Measurements from ENCODE around the gene ATP11C.

The ATP11C gene

GRCh38 chrX:139823806-139824205 lies 109.0 kb downstream of the ATP11C start:
- TF ChIP-seq CTCF (IDR thresholded peaks at IDR 0.05; ENCODE audit: low read depth, low read length, poor library complexity, severe bottlenecking) (no peak), EZH2phosphoT487 (IDR thresholded peaks at IDR 0.05; ENCODE audit: borderline replicate concordance, low read length) (no peak)
- H3K79me2 ChIP-seq (ENCODE audit: control insufficient read depth, low read length), result no peaks in the 10 kb centered on the region
- H3K9me2 ChIP-seq (replicated peaks; ENCODE audit: control insufficient read depth, low read length), result no peaks in the 10 kb centered on the region
- no peaks in the 10 kb centered on the region for H4K20me1 ChIP-seq (ENCODE audit: control insufficient read depth, insufficient read depth, low read depth, low read length)
- H3K4me3 ChIP-seq (ENCODE audit: low read length), result no peak overlapping the region
- no peaks in the 10 kb centered on the region for H3F3A ChIP-seq (ENCODE audit: control insufficient read depth, insufficient read depth)
- H3K27me3 ChIP-seq (ENCODE audit: control insufficient read depth, low read length), result no peaks in the 10 kb centered on the region
- no peaks in the 10 kb centered on the region; the same call in 1 of the 2 replicates for H3K36me3 ChIP-seq (ENCODE audit: control insufficient read depth, low read length)
- no peak overlapping the region for H3K4me2 ChIP-seq (ENCODE audit: low read length)
- H3K4me1 ChIP-seq (ENCODE audit: control insufficient read depth, low read length), result peaks cover 10% of the 10 kb centered on the region
- H3K27ac ChIP-seq (ENCODE audit: low read depth, low read length), result no peak overlapping the region
- no peaks in the 10 kb centered on the region for H3K9me3 ChIP-seq (ENCODE audit: control insufficient read depth, insufficient read depth, low read length)

- no peak overlapping the region for H3K27ac ChIP-seq (ENCODE audit: low read depth, low read length)
- H3K9me3 ChIP-seq (ENCODE audit: control insufficient read depth, insufficient read depth, low read length), result no peaks in the 10 kb centered on the region
- H3F3A ChIP-seq (ENCODE audit: control insufficient read depth, insufficient read depth), result no peaks in the 10 kb centered on the region
- TF ChIP-seq EZH2phosphoT487 (IDR thresholded peaks at IDR 0.05; ENCODE audit: borderline replicate concordance, low read length), result no peak
- TF ChIP-seq CTCF (IDR thresholded peaks at IDR 0.05; ENCODE audit: low read depth, low read length, poor library complexity, severe bottlenecking), result no peak
- no peak overlapping the region for H3K4me3 ChIP-seq (ENCODE audit: low read length)
- H3K36me3 ChIP-seq (ENCODE audit: control insufficient read depth, low read length), result no peaks in the 10 kb centered on the region
- H3K79me2 ChIP-seq (ENCODE audit: control insufficient read depth, low read length), result no peaks in the 10 kb centered on the region
- H3K9me2 ChIP-seq (replicated peaks; ENCODE audit: control insufficient read depth, low read length), result no peaks in the 10 kb centered on the region
- H3K4me2 ChIP-seq (ENCODE audit: low read length), result no peak overlapping the region
- no peaks in the 10 kb centered on the region for H3K4me1 ChIP-seq (ENCODE audit: control insufficient read depth, low read length)
- H4K20me1 ChIP-seq (ENCODE audit: control insufficient read depth, insufficient read depth, low read depth, low read length), result no peaks in the 10 kb centered on the region
- H3K27me3 ChIP-seq (ENCODE audit: control insufficient read depth, low read length), result no peaks in the 10 kb centered on the region
These were observed 112.4 kb downstream of the ATP11C start for GRCh38 chrX:139820358-139820984.

GRCh38 chrX:139816204-139816603 lies 116.6 kb downstream of the ATP11C start:
- Histone ChIP-seq H3K36me3 (ENCODE audit: control insufficient read depth, low read length) (no peaks in the 10 kb centered on the region), H3K9me3 (ENCODE audit: control insufficient read depth, insufficient read depth, low read length) (no peaks in the 10 kb centered on the region), H4K20me1 (ENCODE audit: control insufficient read depth, insufficient read depth, low read depth, low read length) (no peaks in the 10 kb centered on the region), H3K4me3 (ENCODE audit: low read length) (no peak overlapping the region), H3K4me1 (ENCODE audit: control insufficient read depth, low read length) (no peaks in the 10 kb centered on the region), H3K4me2 (ENCODE audit: low read length) (no peak overlapping the region), H3K9me2 (replicated peaks; ENCODE audit: control insufficient read depth, low read length) (no peaks in the 10 kb centered on the region), H3K79me2 (ENCODE audit: control insufficient read depth, low read length) (no peaks in the 10 kb centered on the region), H3F3A (ENCODE audit: control insufficient read depth, insufficient read depth) (no peaks in the 10 kb centered on the region), H3K27me3 (ENCODE audit: control insufficient read depth, low read length) (no peaks in the 10 kb centered on the region), H3K27ac (ENCODE audit: low read depth, low read length) (no peak overlapping the region)
- TF ChIP-seq CTCF (IDR thresholded peaks at IDR 0.05; ENCODE audit: low read depth, low read length, poor library complexity, severe bottlenecking) (no peak), EZH2phosphoT487 (IDR thresholded peaks at IDR 0.05; ENCODE audit: borderline replicate concordance, low read length) (no peak)
